ENCODE results near the gene SDC4. TPM values are rescaled to one million over a fixed set of nuclear protein-coding genes. Genes with fewer than 3 reads are reported as not detected.

Gene SDC4
- total and polyA plus RNA-seq, 9 of the 15 experiments (the other 6 are each of a cell fraction or from before 2014, with no cell fraction given) = 2.1 to 10.7 (median 6.3) TPM

DNA sequence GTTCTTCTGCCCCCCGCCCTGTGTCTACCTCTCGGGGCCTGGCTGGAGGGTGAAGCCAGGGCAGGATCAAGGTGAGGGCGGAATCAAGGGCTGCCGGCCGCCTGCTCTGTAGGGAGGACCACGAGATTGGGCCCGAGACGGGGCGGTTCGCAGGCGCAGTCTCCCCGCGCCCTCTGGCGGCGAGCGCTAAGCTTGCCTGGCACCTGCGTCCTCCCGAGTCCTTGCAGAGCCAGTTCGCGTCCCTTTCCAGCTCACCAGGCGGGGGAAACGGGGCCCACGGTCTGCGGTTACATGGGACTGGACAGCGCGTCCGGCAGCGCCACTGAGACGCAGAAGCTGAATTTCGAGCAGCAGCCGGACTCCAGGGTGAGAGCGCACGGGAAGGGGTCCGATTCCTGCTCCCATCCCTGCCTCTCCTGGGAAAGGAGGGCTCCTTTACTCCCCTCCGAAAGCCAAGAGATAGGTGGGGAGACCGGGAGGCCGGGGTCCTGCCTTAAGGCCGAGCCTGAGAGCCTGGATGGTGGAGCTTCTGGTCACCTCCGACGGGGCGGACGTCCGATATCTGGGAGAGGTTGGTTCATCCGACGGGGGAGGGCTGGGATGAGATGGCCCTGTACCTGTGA lies 36.5 kb downstream of the SDC4 start (continued):
- TF ChIP-seq, protein P1, sequence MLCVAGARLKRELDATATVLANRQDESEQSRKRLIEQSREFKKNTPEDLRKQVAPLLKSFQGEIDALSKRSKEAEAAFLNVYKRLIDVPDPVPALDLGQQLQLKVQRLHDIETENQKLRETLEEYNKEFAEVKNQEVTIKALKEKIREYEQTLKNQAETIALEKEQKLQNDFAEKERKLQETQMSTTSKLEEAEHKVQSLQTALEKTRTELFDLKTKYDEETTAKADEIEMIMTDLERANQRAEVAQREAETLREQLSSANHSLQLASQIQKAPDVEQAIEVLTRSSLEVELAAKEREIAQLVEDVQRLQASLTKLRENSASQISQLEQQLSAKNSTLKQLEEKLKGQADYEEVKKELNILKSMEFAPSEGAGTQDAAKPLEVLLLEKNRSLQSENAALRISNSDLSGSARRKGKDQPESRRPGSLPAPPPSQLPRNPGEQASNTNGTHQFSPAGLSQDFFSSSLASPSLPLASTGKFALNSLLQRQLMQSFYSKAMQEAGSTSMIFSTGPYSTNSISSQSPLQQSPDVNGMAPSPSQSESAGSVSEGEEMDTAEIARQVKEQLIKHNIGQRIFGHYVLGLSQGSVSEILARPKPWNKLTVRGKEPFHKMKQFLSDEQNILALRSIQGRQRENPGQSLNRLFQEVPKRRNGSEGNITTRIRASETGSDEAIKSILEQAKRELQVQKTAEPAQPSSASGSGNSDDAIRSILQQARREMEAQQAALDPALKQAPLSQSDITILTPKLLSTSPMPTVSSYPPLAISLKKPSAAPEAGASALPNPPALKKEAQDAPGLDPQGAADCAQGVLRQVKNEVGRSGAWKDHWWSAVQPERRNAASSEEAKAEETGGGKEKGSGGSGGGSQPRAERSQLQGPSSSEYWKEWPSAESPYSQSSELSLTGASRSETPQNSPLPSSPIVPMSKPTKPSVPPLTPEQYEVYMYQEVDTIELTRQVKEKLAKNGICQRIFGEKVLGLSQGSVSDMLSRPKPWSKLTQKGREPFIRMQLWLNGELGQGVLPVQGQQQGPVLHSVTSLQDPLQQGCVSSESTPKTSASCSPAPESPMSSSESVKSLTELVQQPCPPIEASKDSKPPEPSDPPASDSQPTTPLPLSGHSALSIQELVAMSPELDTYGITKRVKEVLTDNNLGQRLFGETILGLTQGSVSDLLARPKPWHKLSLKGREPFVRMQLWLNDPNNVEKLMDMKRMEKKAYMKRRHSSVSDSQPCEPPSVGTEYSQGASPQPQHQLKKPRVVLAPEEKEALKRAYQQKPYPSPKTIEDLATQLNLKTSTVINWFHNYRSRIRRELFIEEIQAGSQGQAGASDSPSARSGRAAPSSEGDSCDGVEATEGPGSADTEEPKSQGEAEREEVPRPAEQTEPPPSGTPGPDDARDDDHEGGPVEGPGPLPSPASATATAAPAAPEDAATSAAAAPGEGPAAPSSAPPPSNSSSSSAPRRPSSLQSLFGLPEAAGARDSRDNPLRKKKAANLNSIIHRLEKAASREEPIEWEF (CRISPR knock-in tag; IDR thresholded peaks at IDR 0.05) = no peak
- TF ChIP-seq, protein P2, sequence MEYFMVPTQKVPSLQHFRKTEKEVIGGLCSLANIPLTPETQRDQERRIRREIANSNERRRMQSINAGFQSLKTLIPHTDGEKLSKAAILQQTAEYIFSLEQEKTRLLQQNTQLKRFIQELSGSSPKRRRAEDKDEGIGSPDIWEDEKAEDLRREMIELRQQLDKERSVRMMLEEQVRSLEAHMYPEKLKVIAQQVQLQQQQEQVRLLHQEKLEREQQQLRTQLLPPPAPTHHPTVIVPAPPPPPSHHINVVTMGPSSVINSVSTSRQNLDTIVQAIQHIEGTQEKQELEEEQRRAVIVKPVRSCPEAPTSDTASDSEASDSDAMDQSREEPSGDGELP (CRISPR knock-in tag; IDR thresholded peaks at IDR 0.05; ENCODE audit: borderline replicate concordance) = peak; percentile 54; the same call in 1 of the 2 replicates
- no peak for TF ChIP-seq SREBF1 (IDR thresholded peaks at IDR 0.05; ENCODE audit: borderline replicate concordance, low read depth, low read length)
- no peak; the same call in 1 of the 2 replicates for TF ChIP-seq SMAD4 (CRISPR knock-in tag; conservative IDR thresholded peaks at IDR 0.05)
- no peak for TF ChIP-seq EHMT2 (IDR thresholded peaks at IDR 0.05)
- no peak for TF ChIP-seq NBN (IDR thresholded peaks at IDR 0.05; ENCODE audit: low read depth)
- TF ChIP-seq ERF (CRISPR knock-in tag; IDR thresholded peaks at IDR 0.05) = no peak
- no peak for TF ChIP-seq GATA2 (CRISPR knock-in tag; IDR thresholded peaks at IDR 0.05)
- TF ChIP-seq SMC3 (conservative IDR thresholded peaks at IDR 0.05; ENCODE audit: insufficient read depth, low read depth, low read length) = peak; percentile 79
- no peak for TF ChIP-seq PCBP1 (IDR thresholded peaks at IDR 0.05; ENCODE audit: low read depth, low read length, poor library complexity, severe bottlenecking)
- TF ChIP-seq MXI1 (IDR thresholded peaks at IDR 0.05; ENCODE audit: low read depth, low read length) = no peak
- TF ChIP-seq TFAM (CRISPR knock-in tag; conservative IDR thresholded peaks at IDR 0.05) = no peak
- TF ChIP-seq PML (IDR thresholded peaks at IDR 0.05; ENCODE audit: low read length) = no peak
- no peak for TF ChIP-seq ZNF41 (CRISPR knock-in tag; conservative IDR thresholded peaks at IDR 0.05)
- 0 out of 2 replicates have a peak, but pooled peaks have one; percentile 18 for TF ChIP-seq CREM (IDR thresholded peaks at IDR 0.05; ENCODE audit: low read depth)
- TF ChIP-seq, protein P3, sequence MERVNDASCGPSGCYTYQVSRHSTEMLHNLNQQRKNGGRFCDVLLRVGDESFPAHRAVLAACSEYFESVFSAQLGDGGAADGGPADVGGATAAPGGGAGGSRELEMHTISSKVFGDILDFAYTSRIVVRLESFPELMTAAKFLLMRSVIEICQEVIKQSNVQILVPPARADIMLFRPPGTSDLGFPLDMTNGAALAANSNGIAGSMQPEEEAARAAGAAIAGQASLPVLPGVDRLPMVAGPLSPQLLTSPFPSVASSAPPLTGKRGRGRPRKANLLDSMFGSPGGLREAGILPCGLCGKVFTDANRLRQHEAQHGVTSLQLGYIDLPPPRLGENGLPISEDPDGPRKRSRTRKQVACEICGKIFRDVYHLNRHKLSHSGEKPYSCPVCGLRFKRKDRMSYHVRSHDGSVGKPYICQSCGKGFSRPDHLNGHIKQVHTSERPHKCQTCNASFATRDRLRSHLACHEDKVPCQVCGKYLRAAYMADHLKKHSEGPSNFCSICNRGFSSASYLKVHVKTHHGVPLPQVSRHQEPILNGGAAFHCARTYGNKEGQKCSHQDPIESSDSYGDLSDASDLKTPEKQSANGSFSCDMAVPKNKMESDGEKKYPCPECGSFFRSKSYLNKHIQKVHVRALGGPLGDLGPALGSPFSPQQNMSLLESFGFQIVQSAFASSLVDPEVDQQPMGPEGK (CRISPR knock-in tag; IDR thresholded peaks at IDR 0.05; ENCODE audit: borderline replicate concordance) = no peak
- no peak for TF ChIP-seq THRAP3 (IDR thresholded peaks at IDR 0.05; ENCODE audit: borderline replicate concordance)
- TF ChIP-seq, protein P4, sequence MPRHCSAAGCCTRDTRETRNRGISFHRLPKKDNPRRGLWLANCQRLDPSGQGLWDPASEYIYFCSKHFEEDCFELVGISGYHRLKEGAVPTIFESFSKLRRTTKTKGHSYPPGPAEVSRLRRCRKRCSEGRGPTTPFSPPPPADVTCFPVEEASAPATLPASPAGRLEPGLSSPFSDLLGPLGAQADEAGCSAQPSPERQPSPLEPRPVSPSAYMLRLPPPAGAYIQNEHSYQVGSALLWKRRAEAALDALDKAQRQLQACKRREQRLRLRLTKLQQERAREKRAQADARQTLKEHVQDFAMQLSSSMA (CRISPR knock-in tag; IDR thresholded peaks at IDR 0.05) = no peak
- TF ChIP-seq MCM2 (IDR thresholded peaks at IDR 0.05; ENCODE audit: low read depth) = no peak
- TF ChIP-seq CBX8 (IDR thresholded peaks at IDR 0.05; ENCODE audit: borderline replicate concordance, extremely low read depth, low read depth, low read length, poor library complexity, severe bottlenecking) = no peak

Measured in K562 (cell line).